Measurements from ENCODE around the gene GJC2. TPM values are rescaled to one million over a fixed set of nuclear protein-coding genes. Genes with fewer than 3 reads are reported as not detected.
A peak's percentile ranks its signal among the peaks of the same experiment; 100 is the strongest.

GJC2 gene
- total RNA-seq, 1 donor from 2014 or later = 5.4 TPM

DNA sequence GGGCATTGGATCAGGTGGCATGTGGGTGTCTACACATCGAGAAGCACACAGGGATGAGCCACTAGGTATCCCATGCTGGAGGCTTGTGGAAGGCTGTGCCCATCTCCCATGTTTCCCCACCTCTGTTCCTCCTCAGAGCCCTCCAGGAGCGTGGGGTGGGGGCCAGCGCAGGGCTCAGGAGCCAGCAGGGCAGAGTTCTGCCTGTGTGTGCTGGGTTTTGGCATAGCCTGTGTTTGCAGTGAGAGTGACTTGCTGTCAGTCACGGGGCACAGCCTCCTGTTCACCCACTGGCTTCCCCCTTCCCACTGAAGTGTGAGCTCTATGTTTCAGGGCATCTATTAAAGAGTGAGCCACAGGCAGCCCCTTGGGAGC, 26.3 kb downstream of the GJC2 start:
- DNase-seq (ENCODE audit: low spot score in 2 of 2) = no peak
- Histone ChIP-seq H3K27ac (no peak overlapping the region), H3K4me3 (no peak overlapping the region), H3K36me3 (peaks cover 7 to 12% of the 10 kb centered on the region in 2 donors), H3K4me1 (no peaks in the 10 kb centered on the region), H3K9me3 (no peaks in the 10 kb centered on the region), H3K27me3 (no peaks in the 10 kb centered on the region)
- intact Hi-C loops (cut with DNase I) = no loop called here
- TF ChIP-seq, protein P1, sequence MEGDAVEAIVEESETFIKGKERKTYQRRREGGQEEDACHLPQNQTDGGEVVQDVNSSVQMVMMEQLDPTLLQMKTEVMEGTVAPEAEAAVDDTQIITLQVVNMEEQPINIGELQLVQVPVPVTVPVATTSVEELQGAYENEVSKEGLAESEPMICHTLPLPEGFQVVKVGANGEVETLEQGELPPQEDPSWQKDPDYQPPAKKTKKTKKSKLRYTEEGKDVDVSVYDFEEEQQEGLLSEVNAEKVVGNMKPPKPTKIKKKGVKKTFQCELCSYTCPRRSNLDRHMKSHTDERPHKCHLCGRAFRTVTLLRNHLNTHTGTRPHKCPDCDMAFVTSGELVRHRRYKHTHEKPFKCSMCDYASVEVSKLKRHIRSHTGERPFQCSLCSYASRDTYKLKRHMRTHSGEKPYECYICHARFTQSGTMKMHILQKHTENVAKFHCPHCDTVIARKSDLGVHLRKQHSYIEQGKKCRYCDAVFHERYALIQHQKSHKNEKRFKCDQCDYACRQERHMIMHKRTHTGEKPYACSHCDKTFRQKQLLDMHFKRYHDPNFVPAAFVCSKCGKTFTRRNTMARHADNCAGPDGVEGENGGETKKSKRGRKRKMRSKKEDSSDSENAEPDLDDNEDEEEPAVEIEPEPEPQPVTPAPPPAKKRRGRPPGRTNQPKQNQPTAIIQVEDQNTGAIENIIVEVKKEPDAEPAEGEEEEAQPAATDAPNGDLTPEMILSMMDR (IDR thresholded peaks at IDR 0.05) = no peak

DNA sequence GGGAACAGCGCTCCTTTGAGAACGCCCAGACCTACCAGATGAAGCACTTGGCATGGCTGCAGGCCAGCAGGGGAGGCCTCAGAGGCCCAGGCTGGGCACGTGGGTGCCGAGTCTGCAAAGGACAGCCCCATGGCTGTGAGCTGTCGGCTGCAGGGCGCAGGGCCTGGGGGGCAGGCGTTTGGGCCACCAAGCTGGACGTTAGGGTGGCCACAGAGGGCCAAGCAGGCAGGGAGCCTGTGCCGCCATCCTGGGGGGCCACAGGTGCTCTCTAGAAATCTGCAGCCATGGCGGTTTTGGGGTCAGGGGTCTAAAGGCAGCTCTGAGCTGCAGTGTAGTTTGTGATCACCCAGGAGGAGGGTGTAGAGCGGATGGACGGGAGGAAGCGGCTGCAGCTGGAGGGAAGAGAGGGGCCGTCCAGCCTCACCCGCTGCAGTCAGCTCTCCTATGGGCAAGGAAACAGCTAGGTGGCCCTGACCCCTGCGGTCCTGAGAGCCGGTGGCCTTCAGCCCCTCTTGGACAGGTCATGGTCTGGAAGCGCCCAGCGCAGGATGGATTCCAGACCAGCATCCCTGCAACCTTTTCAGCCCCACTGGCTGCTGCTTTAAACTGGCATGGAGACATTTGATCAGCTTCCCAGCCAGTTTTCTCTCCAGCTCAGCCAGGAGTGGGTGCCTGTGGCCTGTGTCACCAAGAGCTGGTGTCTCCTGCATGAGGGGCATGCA, 26.9 kb downstream of the GJC2 start:
- intact Hi-C loops (cut with DNase I) = no loop called here
- Histone ChIP-seq H3K4me1 (no peaks in the 10 kb centered on the region), H3K27me3 (no peaks in the 10 kb centered on the region), H3K4me3 (no peak overlapping the region), H3K9me3 (no peaks in the 10 kb centered on the region), H3K27ac (no peak overlapping the region), H3K36me3 (peaks cover 7 to 12% of the 10 kb centered on the region in 2 donors)
- TF ChIP-seq, protein P1 (IDR thresholded peaks at IDR 0.05) = no peak
- no peak for DNase-seq (ENCODE audit: low spot score in 2 of 2)

DNA sequence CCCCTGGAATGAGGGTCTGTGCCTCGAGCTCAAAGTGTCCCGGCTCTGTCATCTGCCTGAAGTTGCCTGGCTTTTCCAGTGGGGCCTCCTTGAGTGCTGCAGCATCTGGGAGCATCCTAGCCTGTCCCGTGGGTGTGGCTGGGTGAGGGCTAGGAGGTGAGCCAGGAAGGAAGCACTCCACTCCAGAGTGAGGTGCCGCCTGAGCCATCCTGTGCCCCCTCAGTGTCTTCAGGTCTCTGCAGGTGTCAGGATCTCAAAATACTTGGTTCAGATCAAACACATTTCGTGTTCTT, 27.4 kb downstream of the GJC2 start:
- Histone ChIP-seq H3K36me3 (peaks cover 7 to 12% of the 10 kb centered on the region in 2 donors), H3K9me3 (no peaks in the 10 kb centered on the region), H3K4me3 (no peak overlapping the region), H3K27me3 (no peaks in the 10 kb centered on the region), H3K27ac (no peak overlapping the region), H3K4me1 (no peaks in the 10 kb centered on the region)
- TF ChIP-seq, protein P1 (IDR thresholded peaks at IDR 0.05) = no peak
- intact Hi-C loops (cut with DNase I) = no loop called here
- no peak for DNase-seq (ENCODE audit: low spot score in 2 of 2)

- TF ChIP-seq, protein P1 (IDR thresholded peaks at IDR 0.05) = no peak
- Histone ChIP-seq H3K4me3 (no peak overlapping the region), H3K36me3 (peaks cover 7 to 12% of the 10 kb centered on the region in 2 donors), H3K4me1 (no peaks in the 10 kb centered on the region), H3K27ac (no peak overlapping the region), H3K9me3 (no peaks in the 10 kb centered on the region), H3K27me3 (no peaks in the 10 kb centered on the region)
- no peak for DNase-seq (ENCODE audit: low spot score in 2 of 2)
- intact Hi-C loops (cut with DNase I) = no loop called here
These were observed 28.3 kb downstream of the GJC2 start for GRCh38 chr1:228177721-228178710.

DNA sequence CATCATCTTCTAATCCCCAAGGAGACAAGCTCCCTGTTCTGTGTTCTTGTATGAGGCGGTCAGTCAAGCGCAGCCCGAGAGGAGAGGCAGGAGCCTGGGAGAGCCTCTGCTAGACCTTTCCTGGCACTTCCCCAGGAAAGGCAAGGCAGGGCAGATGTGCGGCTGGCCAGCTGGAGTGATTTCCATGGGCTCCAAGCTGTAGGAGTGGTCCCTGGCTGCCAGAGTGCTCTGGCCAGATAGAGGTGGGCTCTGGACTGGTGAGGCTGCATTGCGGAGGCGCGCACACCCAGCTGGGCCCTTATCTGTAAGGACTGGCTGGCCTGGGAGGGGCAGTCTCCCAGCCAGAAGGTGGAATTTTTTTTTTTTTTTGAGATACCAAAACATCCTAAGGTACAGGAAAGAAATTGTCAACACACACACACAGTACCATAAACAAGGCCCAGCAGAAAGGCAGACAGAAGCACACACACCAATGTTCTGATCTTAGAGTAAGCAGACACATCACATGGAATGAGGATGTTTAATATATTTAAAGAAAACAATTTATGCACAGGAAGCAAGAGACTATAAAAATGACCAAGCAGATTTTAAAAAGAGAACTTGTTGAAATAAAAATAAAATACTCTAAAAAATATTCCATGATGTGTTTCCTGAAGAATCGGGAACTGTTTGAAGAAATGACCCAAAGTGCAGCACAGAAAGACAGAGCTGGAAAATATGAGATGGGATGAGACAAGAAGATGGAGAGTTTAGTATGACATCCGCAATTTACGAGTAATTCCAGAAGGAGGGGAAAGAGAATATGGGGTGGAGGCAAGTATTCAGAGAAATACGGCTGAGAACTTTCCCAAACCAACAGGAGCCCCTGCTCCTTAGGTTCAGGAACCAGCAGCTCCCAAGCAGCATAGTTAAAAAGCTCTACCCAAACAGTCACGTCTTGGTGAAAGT, 29.3 kb downstream of the GJC2 start:
- TF ChIP-seq, protein P1 (IDR thresholded peaks at IDR 0.05) = no peak
- H3K36me3 ChIP-seq = peaks cover 7 to 12% of the 10 kb centered on the region in 2 donors
- no peak overlapping the region for H3K4me3 ChIP-seq
- no peaks in the 10 kb centered on the region for H3K27me3 ChIP-seq
- H3K27ac ChIP-seq = peak overlapping the region in 1 of 2 donors; percentile 37
- no peaks in the 10 kb centered on the region for H3K9me3 ChIP-seq
- intact Hi-C loops (cut with DNase I) = no loop called here
- no peaks in the 10 kb centered on the region for H3K4me1 ChIP-seq
- no peak for DNase-seq (ENCODE audit: low spot score in 2 of 2)
